ENCODE results near the gene PLCB2.
A peak's percentile ranks its signal among the peaks of the same experiment; 100 is the strongest.

Gene PLCB2

GRCh38 chr15:40342416-40343320, 34.9 kb upstream of the PLCB2 start:
- no peak for DNase-seq (ENCODE audit: low read depth)

GRCh38 chr15:40340740-40341400, 33.1 kb upstream of the PLCB2 start, which contains the start of gene CCDC9B:
TSS of gene CCDC9B (minus strand) at chr15:40340939. CDS start at chr15:40340819, 120 bp downstream.
- no peak for DNase-seq (ENCODE audit: low read depth)

GRCh38 chr15:40340038-40340739, 32.5 kb upstream of the PLCB2 start:
- DNase-seq (ENCODE audit: low read depth) = no peak

- DNase-seq (ENCODE audit: low read depth) = no peak
Observed at GRCh38 chr15:40339621-40339945, 31.8 kb upstream of the PLCB2 start.

GRCh38 chr15:40338921-40339620, 31.3 kb upstream of the PLCB2 start:
- no peak for DNase-seq (ENCODE audit: low read depth)

- peak; percentile 65 for DNase-seq (ENCODE audit: low read depth)
Observed at GRCh38 chr15:40338041-40338657, 30.4 kb upstream of the PLCB2 start.

GRCh38 chr15:40337597-40337996, 29.9 kb upstream of the PLCB2 start:
- no peak for DNase-seq (ENCODE audit: low read depth)

- DNase-seq (ENCODE audit: low read depth) = no peak
Observed at GRCh38 chr15:40336744-40337122, 29.0 kb upstream of the PLCB2 start.

- DNase-seq (ENCODE audit: low read depth) = no peak
Observed at GRCh38 chr15:40335938-40336743, 28.4 kb upstream of the PLCB2 start.

- no peak for DNase-seq (ENCODE audit: low read depth)
Observed at GRCh38 chr15:40334941-40335795, 27.4 kb upstream of the PLCB2 start.

- DNase-seq (ENCODE audit: low read depth) = no peak
Observed at GRCh38 chr15:40334541-40334940, 26.8 kb upstream of the PLCB2 start.

- no peak for DNase-seq (ENCODE audit: low read depth)
Observed at GRCh38 chr15:40333922-40334492, 26.3 kb upstream of the PLCB2 start.

- no peak for DNase-seq (ENCODE audit: low read depth)
Observed at GRCh38 chr15:40332113-40332781, 24.5 kb upstream of the PLCB2 start.

- no peak for DNase-seq (ENCODE audit: low read depth)
Observed at GRCh38 chr15:40331637-40332036, 23.9 kb upstream of the PLCB2 start.

- DNase-seq (ENCODE audit: low read depth) = no peak
Observed at GRCh38 chr15:40331026-40331425, 23.3 kb upstream of the PLCB2 start.

GRCh38 chr15:40330368-40330836, 22.7 kb upstream of the PLCB2 start:
- DNase-seq (ENCODE audit: low read depth) = no peak

- DNase-seq (ENCODE audit: low read depth) = no peak
Observed at GRCh38 chr15:40329804-40330203, 22.1 kb upstream of the PLCB2 start.

- DNase-seq (ENCODE audit: low read depth) = no peak
Observed at GRCh38 chr15:40328751-40329150, 21.0 kb upstream of the PLCB2 start.

- no peak for DNase-seq (ENCODE audit: low read depth)
Observed at GRCh38 chr15:40328176-40328575, 20.4 kb upstream of the PLCB2 start.
